ENCODE results near the gene ZBTB12. TPM values are rescaled to one million over a fixed set of nuclear protein-coding genes. Genes with fewer than 3 reads are reported as not detected.

The ZBTB12 gene
- total and polyA plus RNA-seq, 2 of the 13 experiments (the other 11 are each of a cell fraction or from before 2014, with no cell fraction given) = 4.8 to 6.0 TPM

- TF ChIP-seq, protein P1, sequence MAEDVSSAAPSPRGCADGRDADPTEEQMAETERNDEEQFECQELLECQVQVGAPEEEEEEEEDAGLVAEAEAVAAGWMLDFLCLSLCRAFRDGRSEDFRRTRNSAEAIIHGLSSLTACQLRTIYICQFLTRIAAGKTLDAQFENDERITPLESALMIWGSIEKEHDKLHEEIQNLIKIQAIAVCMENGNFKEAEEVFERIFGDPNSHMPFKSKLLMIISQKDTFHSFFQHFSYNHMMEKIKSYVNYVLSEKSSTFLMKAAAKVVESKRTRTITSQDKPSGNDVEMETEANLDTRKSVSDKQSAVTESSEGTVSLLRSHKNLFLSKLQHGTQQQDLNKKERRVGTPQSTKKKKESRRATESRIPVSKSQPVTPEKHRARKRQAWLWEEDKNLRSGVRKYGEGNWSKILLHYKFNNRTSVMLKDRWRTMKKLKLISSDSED (CRISPR knock-in tag; IDR thresholded peaks at IDR 0.05) = no peak
- no peak for TF ChIP-seq CBX1 (IDR thresholded peaks at IDR 0.05; ENCODE audit: low read depth)
- no peak for TF ChIP-seq ELF1 (CRISPR knock-in tag; IDR thresholded peaks at IDR 0.05)
- 0 out of 2 replicates have a peak, but pooled peaks have one; percentile 37 for TF ChIP-seq ZMYM3 (CRISPR knock-in tag; IDR thresholded peaks at IDR 0.05)
- no peak for TF ChIP-seq ADNP (CRISPR knock-in tag; IDR thresholded peaks at IDR 0.05)
- no peak for TF ChIP-seq ZNF883 (CRISPR knock-in tag; IDR thresholded peaks at IDR 0.05; ENCODE audit: not compliant biosample characterization)
- no peak for TF ChIP-seq ZNF496 (CRISPR knock-in tag; IDR thresholded peaks at IDR 0.05; ENCODE audit: insufficient replicate concordance)
- TF ChIP-seq HNRNPL (IDR thresholded peaks at IDR 0.05; ENCODE audit: low read depth, low read length) = no peak
- no peak for TF ChIP-seq ZNF878 (CRISPR knock-in tag; IDR thresholded peaks at IDR 0.05)
- no peak for TF ChIP-seq SOX13 (IDR thresholded peaks at IDR 0.05)
- peak in 1 of 2 experiments; percentile 41; a peak in 1 of 4 replicates for TF ChIP-seq SOX13 (CRISPR knock-in tag; conservative IDR thresholded peaks at IDR 0.05 in 1 of 2, IDR thresholded peaks at IDR 0.05 in 1 of 2)
- no peak for TF ChIP-seq CC2D1A (CRISPR knock-in tag; IDR thresholded peaks at IDR 0.05)
- TF ChIP-seq ZBTB44 (CRISPR knock-in tag; IDR thresholded peaks at IDR 0.05) = no peak
- no peak for TF ChIP-seq ZNF556 (CRISPR knock-in tag; IDR thresholded peaks at IDR 0.05; ENCODE audit: borderline replicate concordance)
- no peak for TF ChIP-seq TBL1XR1 (IDR thresholded peaks at IDR 0.05; ENCODE audit: borderline replicate concordance, low read length, partially characterized antibody)
- TF ChIP-seq ZNF761 (CRISPR knock-in tag; conservative IDR thresholded peaks at IDR 0.05) = no peak
- TF ChIP-seq, protein P2, sequence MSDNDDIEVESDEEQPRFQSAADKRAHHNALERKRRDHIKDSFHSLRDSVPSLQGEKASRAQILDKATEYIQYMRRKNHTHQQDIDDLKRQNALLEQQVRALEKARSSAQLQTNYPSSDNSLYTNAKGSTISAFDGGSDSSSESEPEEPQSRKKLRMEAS (IDR thresholded peaks at IDR 0.05) = no peak
- TF ChIP-seq, protein P3, sequence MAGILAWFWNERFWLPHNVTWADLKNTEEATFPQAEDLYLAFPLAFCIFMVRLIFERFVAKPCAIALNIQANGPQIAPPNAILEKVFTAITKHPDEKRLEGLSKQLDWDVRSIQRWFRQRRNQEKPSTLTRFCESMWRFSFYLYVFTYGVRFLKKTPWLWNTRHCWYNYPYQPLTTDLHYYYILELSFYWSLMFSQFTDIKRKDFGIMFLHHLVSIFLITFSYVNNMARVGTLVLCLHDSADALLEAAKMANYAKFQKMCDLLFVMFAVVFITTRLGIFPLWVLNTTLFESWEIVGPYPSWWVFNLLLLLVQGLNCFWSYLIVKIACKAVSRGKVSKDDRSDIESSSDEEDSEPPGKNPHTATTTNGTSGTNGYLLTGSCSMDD (CRISPR knock-in tag; IDR thresholded peaks at IDR 0.05) = no peak
- no peak for TF ChIP-seq PRMT3 (CRISPR knock-in tag; IDR thresholded peaks at IDR 0.05; ENCODE audit: borderline replicate concordance, low read depth)
- TF ChIP-seq NKX3-1 (CRISPR knock-in tag; IDR thresholded peaks at IDR 0.05) = no peak
- no peak for TF ChIP-seq IKZF4 (CRISPR knock-in tag; IDR thresholded peaks at IDR 0.05; ENCODE audit: borderline replicate concordance, low read depth, not compliant biosample characterization)
- TF ChIP-seq FLYWCH1 (CRISPR knock-in tag; IDR thresholded peaks at IDR 0.05) = no peak
- no peak; the same call in 1 of the 2 replicates for TF ChIP-seq THAP11 (CRISPR knock-in tag; IDR thresholded peaks at IDR 0.05)
- no peak for TF ChIP-seq ZNF790 (CRISPR knock-in tag; IDR thresholded peaks at IDR 0.05; ENCODE audit: borderline replicate concordance)
- TF ChIP-seq ERF (CRISPR knock-in tag; IDR thresholded peaks at IDR 0.05) = no peak
- TF ChIP-seq ATF7-NPFF (CRISPR knock-in tag; IDR thresholded peaks at IDR 0.05; ENCODE audit: low read depth) = no peak
- no peak for TF ChIP-seq PHF8 (CRISPR knock-in tag; IDR thresholded peaks at IDR 0.05)
- no peak for TF ChIP-seq MAFG (CRISPR knock-in tag; IDR thresholded peaks at IDR 0.05)
- TF ChIP-seq TGIF2 (CRISPR knock-in tag; IDR thresholded peaks at IDR 0.05) = no peak
These were observed 5.4 kb upstream of the ZBTB12 start (continued) for GRCh38 chr6:31907158-31907813.

All from HepG2 (cell line).